Retinal pigment epithelial cell (primary cell): Measurements from ENCODE around the gene DHX15.
A peak's percentile ranks its signal among the peaks of the same experiment; 100 is the strongest.

Experiments used
- DNase-seq: peaks from one replicate; pipeline ENCODE4 v3.0.0-alpha.2; 2010; ENCODE audit warnings: low read depth
- H3K4me3 ChIP-seq: 2 replicates; pipeline ENCODE4 v1.5.1; 2011; ENCODE audit warnings: mild to moderate bottlenecking, low read length, control low read depth, moderate library complexity
- TF ChIP-seq, protein P1 (sequence below): conservative IDR thresholded peaks from 2 replicates; pipeline ENCODE4 v1.5.1; 2011; ENCODE audit warnings: low read depth, low read length, control low read depth, inconsistent platforms

DHX15 gene

DNA sequence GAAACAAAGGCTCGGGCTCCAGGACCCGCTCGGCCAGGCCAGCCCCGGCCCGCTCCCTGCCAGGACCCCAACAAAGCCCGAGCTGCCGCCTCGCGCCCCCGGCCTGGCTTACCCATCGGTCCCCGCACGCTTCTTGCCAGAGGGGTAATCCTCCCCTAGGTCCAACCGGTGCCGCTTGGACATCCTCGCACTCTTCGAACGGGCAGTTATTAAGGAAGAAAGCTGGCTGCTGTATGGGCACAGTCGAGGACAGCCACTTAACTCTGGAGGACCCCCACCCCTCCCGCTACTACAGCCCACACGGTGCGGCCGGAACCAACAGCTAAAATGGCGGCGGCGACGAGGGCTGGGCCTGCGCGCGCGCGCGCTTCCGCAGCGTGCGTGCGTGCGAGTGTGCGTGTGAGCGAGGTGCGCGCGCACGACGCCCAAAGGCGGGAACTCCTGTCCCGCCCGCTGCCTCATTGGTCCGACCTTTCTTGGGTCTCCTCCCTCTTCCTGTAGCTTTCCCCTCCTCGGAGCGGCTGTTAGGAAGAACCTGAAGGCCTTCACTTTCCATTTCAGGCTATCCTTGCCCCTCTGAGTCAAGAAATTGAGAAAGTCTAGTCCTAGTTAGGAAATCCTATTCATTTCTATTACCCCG is at the start of gene DHX15:
DHX15 (minus strand) TSS at position 344 of the 640 bp plus-strand sequence; CDS start at position 183, 161 bp downstream.
- peak; percentile 88 for DNase-seq
- TF ChIP-seq, protein P1, sequence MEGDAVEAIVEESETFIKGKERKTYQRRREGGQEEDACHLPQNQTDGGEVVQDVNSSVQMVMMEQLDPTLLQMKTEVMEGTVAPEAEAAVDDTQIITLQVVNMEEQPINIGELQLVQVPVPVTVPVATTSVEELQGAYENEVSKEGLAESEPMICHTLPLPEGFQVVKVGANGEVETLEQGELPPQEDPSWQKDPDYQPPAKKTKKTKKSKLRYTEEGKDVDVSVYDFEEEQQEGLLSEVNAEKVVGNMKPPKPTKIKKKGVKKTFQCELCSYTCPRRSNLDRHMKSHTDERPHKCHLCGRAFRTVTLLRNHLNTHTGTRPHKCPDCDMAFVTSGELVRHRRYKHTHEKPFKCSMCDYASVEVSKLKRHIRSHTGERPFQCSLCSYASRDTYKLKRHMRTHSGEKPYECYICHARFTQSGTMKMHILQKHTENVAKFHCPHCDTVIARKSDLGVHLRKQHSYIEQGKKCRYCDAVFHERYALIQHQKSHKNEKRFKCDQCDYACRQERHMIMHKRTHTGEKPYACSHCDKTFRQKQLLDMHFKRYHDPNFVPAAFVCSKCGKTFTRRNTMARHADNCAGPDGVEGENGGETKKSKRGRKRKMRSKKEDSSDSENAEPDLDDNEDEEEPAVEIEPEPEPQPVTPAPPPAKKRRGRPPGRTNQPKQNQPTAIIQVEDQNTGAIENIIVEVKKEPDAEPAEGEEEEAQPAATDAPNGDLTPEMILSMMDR = no peak
- peak within 1 kb of the TSS; percentile 94 for H3K4me3 ChIP-seq

DNA sequence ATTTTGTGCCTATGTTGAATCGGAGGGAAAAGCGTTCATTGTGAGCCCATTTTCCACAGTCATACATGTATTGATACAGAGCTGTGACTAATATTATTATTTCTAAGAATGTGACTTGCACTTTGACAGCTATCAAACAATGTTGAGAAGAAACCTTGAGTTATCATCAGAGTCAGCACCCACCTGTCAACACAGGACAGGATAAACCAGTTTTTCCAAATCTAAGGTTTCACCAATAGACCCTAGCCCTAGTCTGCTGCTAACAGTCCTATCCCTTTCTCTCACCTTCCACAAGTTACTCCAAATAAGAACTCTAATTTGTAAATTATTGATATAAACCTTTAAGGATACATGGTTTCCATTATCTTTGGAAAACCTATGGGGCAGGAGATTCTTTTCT is 47.7 kb upstream of the DHX15 start:
- no peak overlapping the region for H3K4me3 ChIP-seq
- TF ChIP-seq, protein P1 = no peak
- no peak for DNase-seq

DNA sequence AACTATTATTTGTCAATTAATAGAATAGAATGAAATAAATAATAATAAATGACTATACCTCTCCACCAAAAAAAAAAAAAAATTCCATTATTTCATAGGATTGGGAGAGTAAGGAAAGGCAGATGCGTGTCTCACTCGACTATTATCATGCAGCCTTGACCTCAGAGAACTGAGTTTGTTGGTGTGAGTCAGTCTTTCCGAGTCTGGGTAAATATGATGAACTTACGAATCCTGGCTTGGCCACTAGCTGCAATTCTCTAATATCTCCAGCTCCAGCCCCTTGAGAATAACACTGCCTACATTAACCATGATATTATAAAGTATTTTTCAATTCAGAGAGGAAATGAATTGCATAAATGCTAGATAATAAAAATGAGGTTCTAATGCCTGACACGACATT is 46.6 kb upstream of the DHX15 start:
- DNase-seq = no peak
- H3K4me3 ChIP-seq = no peak overlapping the region
- TF ChIP-seq, protein P1 = no peak

DNA sequence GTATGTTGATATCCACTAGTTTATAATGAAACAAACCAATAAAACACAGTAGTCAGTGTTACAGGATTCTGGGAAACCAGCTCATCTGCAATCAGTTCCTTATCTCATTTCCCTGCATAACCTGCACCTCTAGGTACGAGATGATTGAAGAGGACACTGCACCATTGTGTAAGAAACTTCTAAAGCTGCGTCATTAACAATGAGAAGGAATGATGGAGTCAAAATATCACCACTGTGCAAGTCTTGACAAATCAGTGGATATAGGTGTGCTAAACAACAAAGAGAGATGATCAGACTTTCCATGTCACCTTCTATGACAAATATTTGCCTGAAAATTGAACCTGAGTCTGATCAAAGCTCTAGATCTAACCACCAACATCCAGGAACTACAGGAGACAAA is 40.7 kb upstream of the DHX15 start:
- DNase-seq = no peak
- TF ChIP-seq, protein P1 = no peak
- no peak overlapping the region for H3K4me3 ChIP-seq

DNA sequence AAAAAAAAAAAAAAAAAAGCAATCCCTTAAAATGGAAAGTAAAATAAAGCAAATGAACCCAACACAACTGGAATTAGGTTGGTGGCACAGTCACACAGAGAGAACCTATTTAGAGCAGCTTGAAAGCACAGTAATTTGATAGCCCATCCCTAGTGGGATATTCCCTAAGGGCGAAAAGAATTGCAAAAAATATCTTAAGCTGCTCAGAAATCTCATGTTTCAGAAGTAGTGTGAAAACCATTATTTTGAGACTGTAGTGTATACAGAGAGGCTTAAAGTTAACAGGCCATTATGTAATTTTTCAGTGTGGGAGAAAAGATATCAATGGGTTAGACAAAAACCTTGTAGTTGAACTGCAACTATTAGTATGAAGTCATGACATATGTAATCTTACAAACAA is 40.0 kb upstream of the DHX15 start:
- TF ChIP-seq, protein P1 = no peak
- no peak overlapping the region for H3K4me3 ChIP-seq
- DNase-seq = no peak

DNA sequence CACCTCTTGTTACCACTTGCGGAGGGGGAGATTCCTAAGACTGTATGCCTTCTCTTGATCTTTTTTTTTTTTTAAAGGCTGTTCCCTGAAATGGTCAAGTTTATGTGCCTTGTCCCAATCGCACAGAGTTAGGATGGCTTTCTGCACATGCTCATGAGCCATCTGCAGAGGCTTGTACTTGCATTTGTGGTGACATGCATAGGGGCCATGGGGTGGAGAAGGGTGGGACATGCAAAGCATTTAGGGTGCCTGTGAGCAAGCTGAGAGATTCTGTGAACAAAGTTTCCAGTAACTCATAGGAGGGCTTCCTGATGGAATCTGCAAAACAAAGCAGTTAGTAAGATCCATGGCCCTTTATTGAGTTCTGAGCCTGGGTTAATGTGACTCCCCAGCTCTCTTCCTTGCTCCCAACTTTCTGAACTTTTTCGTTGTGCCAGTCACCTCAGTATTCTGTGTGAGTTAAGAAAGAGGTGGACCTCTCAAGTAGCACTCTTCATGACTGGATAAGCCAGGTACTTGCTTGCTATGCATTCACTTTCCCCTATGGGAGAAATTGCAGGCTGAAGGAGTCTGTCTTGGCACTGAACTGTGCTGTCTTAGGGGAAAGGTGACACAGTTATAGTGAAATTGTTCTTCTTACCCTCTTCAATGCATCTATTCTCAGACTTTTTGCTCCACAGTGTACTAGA is 37.9 kb upstream of the DHX15 start:
- H3K4me3 ChIP-seq = no peak overlapping the region
- TF ChIP-seq, protein P1 = no peak
- DNase-seq = no peak

DNA sequence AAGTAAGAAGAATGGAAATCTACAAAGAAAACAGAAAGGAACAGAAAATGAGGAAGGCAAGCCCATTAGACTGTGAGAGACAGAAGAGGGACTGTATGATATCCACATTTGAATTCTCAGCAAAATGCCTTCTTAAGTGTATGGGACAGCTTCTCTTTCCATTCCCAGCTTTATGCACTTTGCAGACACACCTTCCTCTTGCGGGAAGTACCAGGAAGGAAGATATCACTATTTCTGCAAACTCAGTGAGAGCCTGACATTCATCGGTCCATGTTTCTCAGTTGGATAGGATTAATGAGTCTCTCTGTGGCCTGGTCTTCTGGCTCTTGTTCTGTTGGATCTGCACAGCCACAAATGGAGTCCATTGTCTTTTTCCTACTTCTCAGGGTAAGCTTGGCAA is 31.6 kb upstream of the DHX15 start:
- H3K4me3 ChIP-seq = no peak overlapping the region
- TF ChIP-seq, protein P1 = no peak
- DNase-seq = no peak
